ENCODE data around the gene CUTA.

DNA sequence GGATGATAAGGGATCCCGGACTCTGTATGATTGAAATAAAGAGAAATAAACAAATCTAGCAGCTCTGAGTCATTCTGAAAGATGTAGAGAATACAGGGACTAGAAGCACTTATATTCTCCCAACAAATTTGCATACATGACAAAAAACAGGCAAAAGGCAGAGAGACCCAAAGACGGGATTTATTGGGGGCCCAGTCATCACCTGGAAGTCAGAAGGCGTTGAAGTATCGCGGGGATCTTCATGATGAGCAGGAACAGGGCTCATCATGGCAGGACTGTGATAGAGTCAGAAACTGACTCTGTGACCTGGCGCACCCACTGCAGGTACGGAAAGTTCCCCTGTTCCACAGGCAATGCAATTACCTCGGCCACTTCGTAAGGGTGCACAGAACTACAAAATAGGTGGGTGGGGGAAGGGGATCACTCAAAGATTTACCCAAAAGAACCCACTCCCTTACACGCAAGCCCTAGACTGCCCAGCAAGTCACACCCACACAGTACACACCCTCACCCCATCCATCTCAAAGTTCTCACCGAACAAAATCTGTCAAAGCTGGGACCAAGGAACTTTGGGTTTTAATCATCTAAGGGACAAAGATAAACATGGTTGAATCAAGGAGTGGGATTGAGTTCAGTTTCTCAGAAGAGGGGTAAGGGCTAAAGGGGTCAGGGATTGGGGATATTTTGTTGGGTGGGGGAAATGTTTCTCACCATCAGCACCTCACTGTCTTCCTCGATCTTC is 1.4 kb downstream of the CUTA start:
- TF ChIP-seq, protein P1, sequence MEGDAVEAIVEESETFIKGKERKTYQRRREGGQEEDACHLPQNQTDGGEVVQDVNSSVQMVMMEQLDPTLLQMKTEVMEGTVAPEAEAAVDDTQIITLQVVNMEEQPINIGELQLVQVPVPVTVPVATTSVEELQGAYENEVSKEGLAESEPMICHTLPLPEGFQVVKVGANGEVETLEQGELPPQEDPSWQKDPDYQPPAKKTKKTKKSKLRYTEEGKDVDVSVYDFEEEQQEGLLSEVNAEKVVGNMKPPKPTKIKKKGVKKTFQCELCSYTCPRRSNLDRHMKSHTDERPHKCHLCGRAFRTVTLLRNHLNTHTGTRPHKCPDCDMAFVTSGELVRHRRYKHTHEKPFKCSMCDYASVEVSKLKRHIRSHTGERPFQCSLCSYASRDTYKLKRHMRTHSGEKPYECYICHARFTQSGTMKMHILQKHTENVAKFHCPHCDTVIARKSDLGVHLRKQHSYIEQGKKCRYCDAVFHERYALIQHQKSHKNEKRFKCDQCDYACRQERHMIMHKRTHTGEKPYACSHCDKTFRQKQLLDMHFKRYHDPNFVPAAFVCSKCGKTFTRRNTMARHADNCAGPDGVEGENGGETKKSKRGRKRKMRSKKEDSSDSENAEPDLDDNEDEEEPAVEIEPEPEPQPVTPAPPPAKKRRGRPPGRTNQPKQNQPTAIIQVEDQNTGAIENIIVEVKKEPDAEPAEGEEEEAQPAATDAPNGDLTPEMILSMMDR (conservative IDR thresholded peaks at IDR 0.05; ENCODE audit: low read length), result no peak
- no peak for TF ChIP-seq EZH2phosphoT487 (IDR thresholded peaks at IDR 0.05; ENCODE audit: borderline replicate concordance)
